Sciatic nerve (tissue), 2 donors: ENCODE data around the gene ESRRB. TPM values are rescaled to one million over a fixed set of nuclear protein-coding genes. Genes with fewer than 3 reads are reported as not detected.

Source experiments
- ATAC-seq: fragments of 200-7000 bp; cut with Tn5 transposase; one replicate; pipeline ENCODE4 v1.9.1; 2020; ENCODE audit warnings: mild to moderate bottlenecking, moderate library complexity
- DNase-seq: peaks from one replicate; pipeline ENCODE4 v3.0.0-alpha.2; 2020; ENCODE audit warnings: low spot score
- intact Hi-C: fragments of 100-400 bp; cut with DNase I; formaldehyde crosslinking; loops from one replicate; pipeline ENCODE4 v1.14.2; 2022
- total RNA-seq: library from RNA; stranded (reverse); fragmentation: NEBNext Ultra II Directional; extraction: Animal tissue kit (Norgen Biotek cat#: 25700); gene quantifications from one replicate; pipeline ENCODE4 v1.2.1, GENCODE V29; 2021
- donor health status: DM: no; HTN: no; CAD: no.
- donor health status: DM: no; HTN: no; CAD: no.

ESRRB gene
- total RNA-seq, 1 donor from 2014 or later: 0.18 TPM

GRCh38 chr14:76349993-76350392 is 25.9 kb upstream of the ESRRB start:
- intact Hi-C loops: loop anchor here (5.0 kb wide), 1 partner anchor 298 kb away; no protein-coding TSS in a partner anchor
- no peak for ATAC-seq
- DNase-seq: no peak

DNA sequence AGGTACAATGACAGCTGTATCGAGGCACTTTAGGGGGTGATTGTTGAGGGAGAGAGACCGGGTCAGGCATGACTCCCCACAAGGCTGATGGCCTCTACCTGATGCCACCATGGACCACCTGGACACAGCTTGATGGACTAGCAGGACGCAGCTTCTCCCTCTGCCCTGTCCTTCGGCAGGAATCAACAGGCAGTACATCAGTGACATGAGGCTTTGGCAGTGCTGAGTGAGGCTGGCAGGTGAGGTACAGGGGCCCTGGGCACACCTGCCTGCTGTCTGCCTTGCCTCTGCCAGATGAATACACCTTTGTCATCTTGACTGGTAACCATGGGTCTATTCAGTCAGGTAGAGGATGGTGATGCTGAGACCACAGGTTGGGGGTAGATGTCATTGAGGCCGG is 25.3 kb upstream of the ESRRB start:
- DNase-seq: no peak
- no peak for ATAC-seq
- intact Hi-C loops: loop anchor here (5.0 kb wide), 1 partner anchor 298 kb away; no protein-coding TSS in a partner anchor

DNA sequence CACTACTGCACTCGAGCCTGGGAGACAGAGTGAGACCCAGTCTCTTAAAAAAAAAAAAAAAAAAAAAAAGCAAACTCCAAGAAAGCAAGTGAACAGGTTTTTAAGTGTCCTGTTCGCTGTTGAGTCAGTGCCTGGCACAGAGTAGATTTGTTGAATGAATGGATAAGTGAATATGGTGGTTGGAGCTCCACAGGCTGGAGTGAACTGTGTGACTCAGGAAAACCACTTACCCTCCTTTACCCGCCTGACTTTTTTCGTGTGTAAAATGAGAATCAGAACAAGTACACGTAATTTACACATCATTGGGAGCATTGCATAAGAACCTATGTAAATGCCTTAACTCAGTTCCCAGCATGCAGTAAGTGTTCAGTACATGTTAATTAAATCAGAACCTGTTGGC is 24.0 kb upstream of the ESRRB start:
- no peak for DNase-seq
- intact Hi-C loops: loop anchor here (5.0 kb wide), 1 partner anchor 300 kb away; no protein-coding TSS in a partner anchor
- no peak for ATAC-seq

- DNase-seq: peak; percentile 80
- intact Hi-C loops: loop anchor here (5.0 kb wide), 1 partner anchor 300 kb away; no protein-coding TSS in a partner anchor
- peak; percentile 83 for ATAC-seq
Observed at GRCh38 chr14:76352639-76353281, 23.2 kb upstream of the ESRRB start.

DNA sequence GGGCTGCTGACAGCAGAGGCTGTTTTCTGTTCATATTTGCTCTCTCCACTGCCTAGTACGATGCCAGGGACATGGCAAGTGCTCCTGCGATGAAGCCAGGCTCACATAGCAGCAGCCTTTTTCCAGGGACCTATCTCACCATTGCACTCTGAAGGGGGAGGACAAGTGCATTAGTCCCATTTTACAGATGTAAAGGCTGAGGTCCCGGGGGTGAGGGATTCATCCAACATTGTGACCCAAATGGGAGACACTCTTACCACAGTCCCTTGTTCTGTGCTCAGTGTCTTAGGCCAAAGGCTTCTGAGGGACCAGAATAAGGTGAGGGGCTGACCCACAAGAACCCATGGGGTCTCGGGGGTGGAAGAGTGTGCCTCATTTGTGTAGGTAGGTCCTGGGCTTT is 21.6 kb upstream of the ESRRB start:
- DNase-seq: no peak
- no peak for ATAC-seq
- intact Hi-C loops: loop anchor here (5.0 kb wide), 1 partner anchor 302 kb away; no protein-coding TSS in a partner anchor

GRCh38 chr14:76355771-76356170 is 20.2 kb upstream of the ESRRB start:
- intact Hi-C loops: loop anchor here (2.0 kb wide), 1 partner anchor 41 kb away; no protein-coding TSS in a partner anchor
- DNase-seq (no peak), ATAC-seq (no peak)

DNA sequence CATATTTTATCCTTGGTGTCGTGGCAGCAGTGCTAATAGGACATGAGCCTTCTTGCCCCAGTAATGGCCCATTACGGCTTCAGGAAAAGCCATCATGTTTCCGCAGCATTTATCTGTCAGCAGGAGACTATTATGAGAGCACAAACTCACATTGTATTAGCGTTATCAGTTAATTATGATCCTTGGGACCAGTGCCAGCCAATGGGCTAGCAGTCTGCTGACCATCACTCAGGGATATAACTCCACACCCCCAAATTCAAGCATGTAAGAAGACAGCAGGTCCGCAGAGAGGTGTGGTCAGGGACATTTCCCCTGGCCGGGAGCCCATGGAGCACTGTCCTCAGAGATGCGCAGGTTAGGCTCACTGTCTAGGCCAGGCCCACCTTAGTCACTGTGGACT is 4.9 kb upstream of the ESRRB start:
- ATAC-seq (no peak), DNase-seq (no peak)
- intact Hi-C loops: no loop called here

DNA sequence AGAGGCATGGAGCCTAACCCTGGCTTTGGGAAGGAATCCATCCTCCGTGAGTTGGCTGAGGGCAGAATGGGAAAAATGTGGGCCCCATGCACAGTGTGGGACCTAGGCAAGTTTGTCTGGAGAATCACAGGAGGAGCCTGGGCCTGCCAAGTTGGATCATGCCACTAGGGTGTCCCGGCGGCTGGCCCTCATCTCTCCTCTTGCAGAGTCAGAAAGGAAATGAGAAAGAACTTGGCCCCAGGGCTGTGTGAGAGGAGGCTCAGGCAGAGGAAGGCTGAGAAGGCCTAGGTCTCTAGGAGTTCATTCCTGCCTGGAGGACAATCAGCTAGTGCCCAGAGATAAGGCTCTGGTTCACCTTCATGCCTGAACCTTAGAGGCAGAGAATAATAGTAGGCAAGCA is 2.5 kb upstream of the ESRRB start:
- ATAC-seq (no peak), DNase-seq (no peak)

DNA sequence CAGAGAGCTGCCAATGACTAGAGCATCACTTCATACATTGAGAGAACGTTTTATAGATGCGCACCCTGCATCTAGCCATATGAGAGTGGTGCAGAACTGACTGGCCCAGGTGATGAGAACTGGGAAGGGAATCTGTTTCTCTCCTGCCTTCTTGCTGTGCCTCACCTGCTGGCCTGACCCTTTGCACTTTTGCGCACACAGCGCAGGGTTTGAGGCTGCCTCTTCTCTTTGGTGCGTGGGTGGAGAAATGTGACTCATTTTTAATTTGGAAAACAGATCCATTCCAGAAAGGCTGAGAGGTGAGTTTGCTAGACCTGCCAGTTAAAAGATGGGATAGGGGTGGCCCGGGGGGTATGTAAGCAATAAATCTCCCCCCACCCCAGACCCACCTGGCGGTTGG is 453 bp upstream of the ESRRB start:
- intact Hi-C loops: loop anchor here (5.0 kb wide), 1 partner anchor 147 kb away; no protein-coding TSS in a partner anchor
- ATAC-seq (no peak), DNase-seq (no peak)

More for the DNA sequence above, 2.5 kb upstream of the ESRRB start:
- intact Hi-C loops: no loop called here

- ATAC-seq: no peak
- DNase-seq: no peak
- intact Hi-C loops: loop anchor here (5.0 kb wide), 1 partner anchor 146 kb away; no protein-coding TSS in a partner anchor
Observed at GRCh38 chr14:76376409-76376877, 506 bp downstream of the ESRRB start.

DNA sequence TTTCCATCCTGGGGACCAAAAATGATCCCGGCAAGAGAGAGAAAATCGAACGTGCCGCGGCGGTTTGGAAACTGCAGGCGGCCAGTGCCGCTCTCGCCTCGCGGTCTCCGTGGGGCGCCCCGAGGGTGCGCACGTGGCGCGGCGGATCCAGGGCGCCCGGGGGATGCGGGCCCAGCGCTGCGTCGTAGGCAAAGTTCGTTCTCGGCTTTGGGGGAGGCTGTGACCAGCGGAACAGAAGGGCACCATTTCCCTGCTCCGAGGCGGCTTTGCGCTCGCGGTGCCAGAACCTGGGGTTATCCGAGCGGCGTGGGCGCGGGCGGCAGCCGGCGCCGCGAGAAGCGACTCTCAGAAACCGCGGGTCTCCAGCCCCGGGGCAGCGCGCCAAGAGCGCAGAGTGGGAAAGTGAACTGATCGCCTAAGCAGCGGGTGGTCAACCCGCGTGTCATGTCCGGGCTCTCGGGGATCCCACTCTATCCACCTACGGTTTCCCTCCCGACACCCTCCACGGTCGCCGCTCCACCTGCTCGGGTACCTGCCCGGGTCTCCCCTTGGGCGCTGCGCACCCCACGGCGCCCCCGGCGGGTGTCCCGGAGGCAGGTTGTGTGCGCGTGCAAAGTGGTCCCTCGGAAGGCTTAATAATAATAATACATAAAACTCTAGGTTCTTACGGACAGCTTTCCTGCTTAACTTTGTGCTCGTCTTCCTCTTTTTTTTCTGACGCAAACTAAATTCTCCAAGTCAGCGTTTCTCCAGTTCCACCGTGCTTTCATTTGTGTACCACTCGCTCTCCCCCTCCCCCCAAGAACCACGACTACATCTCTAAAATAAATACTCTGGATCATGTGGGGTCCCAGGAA is 1.2 kb downstream of the ESRRB start:
- ATAC-seq (no peak), DNase-seq (no peak)
- intact Hi-C loops: loop anchor here (5.0 kb wide), 1 partner anchor 145 kb away; no protein-coding TSS in a partner anchor

DNA sequence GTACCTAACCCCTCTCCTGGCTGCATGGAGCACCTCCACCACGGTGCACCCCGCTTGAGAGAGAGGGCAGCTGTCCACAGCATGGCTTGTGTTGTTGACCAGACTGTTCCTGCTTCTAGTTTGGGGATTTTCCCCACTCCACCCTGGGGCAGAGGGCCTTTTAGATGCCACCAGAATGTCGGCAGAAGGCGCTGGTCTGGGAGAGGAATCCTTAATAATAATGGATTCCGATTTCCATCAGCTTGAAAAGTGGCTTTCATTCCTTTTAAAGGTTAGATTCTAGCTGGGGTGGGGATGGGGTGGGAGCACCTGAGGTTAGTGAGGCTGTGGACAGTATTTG is 1.8 kb downstream of the ESRRB start:
- intact Hi-C loops: loop anchor here (5.0 kb wide), 1 partner anchor 145 kb away; no protein-coding TSS in a partner anchor
- DNase-seq: no peak
- no peak for ATAC-seq

DNA sequence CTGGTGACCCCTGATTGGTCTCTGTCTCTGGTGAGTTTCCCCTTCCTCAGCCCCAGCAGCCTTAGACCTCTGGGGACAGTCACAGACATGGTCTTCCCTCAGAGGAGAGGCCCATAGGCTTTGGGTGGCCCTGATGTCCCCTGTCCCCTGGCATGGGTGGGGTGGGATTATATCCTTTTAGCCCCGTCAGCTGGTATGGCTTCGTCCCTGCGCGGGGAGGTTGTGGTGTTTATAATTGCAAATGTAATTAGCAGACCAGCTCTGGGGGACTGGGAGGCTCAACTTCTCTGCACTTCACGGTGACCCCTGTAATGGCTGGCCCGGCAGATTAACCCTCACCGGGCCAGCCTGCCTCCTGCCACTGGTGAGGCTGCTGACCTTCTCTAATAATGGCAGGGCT is 5.1 kb downstream of the ESRRB start:
- ATAC-seq (no peak), DNase-seq (no peak)
- intact Hi-C loops: no loop called here

GRCh38 chr14:76381817-76382494 is 6.0 kb downstream of the ESRRB start:
- ATAC-seq (no peak), DNase-seq (no peak)
- intact Hi-C loops: no loop called here

GRCh38 chr14:76382495-76382832 is 6.5 kb downstream of the ESRRB start:
- DNase-seq (no peak), ATAC-seq (no peak)
- intact Hi-C loops: no loop called here

GRCh38 chr14:76385435-76385834 is 9.5 kb downstream of the ESRRB start:
- intact Hi-C loops: no loop called here
- no peak for DNase-seq
- ATAC-seq: no peak

DNA sequence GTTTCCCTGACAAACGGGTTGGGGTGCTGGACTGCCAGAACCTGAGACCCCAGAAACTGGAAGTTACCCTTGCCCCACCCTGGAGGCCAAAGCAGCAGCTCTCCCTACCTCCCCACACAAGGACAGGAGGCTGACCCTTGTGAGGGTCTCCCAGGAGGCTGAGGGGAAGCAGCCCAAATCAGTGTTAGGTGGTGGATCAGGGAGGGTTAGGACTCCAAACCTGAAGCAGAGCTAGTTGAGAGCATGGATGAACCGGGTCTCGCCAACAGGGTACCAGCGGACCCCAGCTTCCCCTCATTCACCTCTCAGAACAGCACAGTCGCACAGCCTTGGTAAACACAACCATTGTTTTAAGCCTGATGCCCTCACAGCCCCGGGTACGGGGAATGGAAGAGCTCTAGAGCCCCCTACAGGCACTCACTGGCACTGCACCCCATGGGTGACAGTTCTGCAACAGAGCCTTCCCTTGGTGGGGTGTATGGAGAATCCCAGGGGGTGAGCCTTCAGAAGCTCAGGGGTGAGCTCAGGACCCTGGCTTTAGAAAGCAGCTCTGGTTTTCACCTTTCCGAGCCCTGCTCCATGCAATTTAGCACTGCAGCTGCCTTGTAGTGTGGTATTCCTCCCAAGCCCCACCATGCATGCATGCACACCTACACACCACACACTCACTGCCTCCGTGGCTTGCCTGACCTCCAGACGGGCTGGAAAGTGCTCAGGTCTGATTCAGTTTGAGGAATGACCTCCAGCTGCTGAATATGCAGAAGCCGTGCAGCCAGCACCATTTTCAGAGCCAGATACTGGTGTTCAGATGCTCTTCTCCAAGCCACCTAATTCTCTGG is 11.2 kb downstream of the ESRRB start:
- ATAC-seq (peak; percentile 84), DNase-seq (peak; percentile 75)
- intact Hi-C loops: no loop called here

- ATAC-seq: no peak
- no peak for DNase-seq
- intact Hi-C loops: no loop called here
Observed at GRCh38 chr14:76389841-76390240, 13.9 kb downstream of the ESRRB start.

- DNase-seq: no peak
- intact Hi-C loops: no loop called here
- no peak for ATAC-seq
Observed at GRCh38 chr14:76390621-76391020, 14.7 kb downstream of the ESRRB start.
